SK-N-SH (cell line): Measurements from ENCODE around the gene POU3F1. TPM values are rescaled to one million over a fixed set of nuclear protein-coding genes. Genes with fewer than 3 reads are reported as not detected.

ENCODE experiments used
- CTCF ChIA-PET: fragments of 300-600, 350-600 bp; formaldehyde crosslinking; extraction: SDS; loops from one replicate; lab custom pipeline; 2021; lab: Yijun Ruan, JAX
- POLR2A ChIA-PET: fragments of 350-600 bp; sonication (Branson Sonifier 250); formaldehyde crosslinking; extraction: SDS; loops from one replicate; lab custom pipeline; 2020; ENCODE audit warnings: antibody characterized with exemption, inconsistent platforms; lab: Yijun Ruan, JAX
- DNase-seq: peaks from one replicate; pipeline ENCODE4 v3.0.0; 2012
- H2AFZ ChIP-seq: fragments of 200-600 bp; sonication (generic); 2 replicates; pipeline ENCODE4 v1.8.1; 2016; ENCODE audit warnings: antibody characterized with exemption, mild to moderate bottlenecking, low read depth
- H3F3A ChIP-seq: fragments of 200-600 bp; sonication (generic); replicated peaks from 2 replicates; pipeline ENCODE3; 2016; ENCODE audit warnings: antibody characterized with exemption, mild to moderate bottlenecking; ENCODE audit not compliant: insufficient read depth
- H3K27ac ChIP-seq, 2 experiments: fragments of 200-500 bp in 1 of 2; fragments of 200-600 bp in 1 of 2; sonication (Bioruptor generic) in 1 of 2; sonication (generic), shearing (Covaris generic) in 1 of 2; 2 replicates each; pipeline versions ENCODE4 v1.5.1 to v1.6.1; 2014 to 2016; ENCODE audit warnings: low read depth in 2 of 2, inconsistent platforms in 1 of 2, low read length in 1 of 2, mild to moderate bottlenecking in 1 of 2, mixed read lengths in 1 of 2
- H3K27me3 ChIP-seq: fragments of 200-600 bp; sonication (generic), shearing (Covaris generic); 2 replicates; pipeline ENCODE4 v1.6.1; 2016; ENCODE audit warnings: mixed run types; ENCODE audit not compliant: insufficient read depth
- H3K36me3 ChIP-seq, 2 experiments: fragments of 200-500 bp in 1 of 2; fragments of 200-600 bp in 1 of 2; sonication (Bioruptor generic) in 1 of 2; sonication (generic) in 1 of 2; replicated peaks in 1 of 2; 2 replicates each; pipeline versions ENCODE3 to v1.5.1; 2014 to 2016; ENCODE audit warnings: low read length in 1 of 2, mild to moderate bottlenecking in 1 of 2; ENCODE audit not compliant: insufficient read depth in 2 of 2, control insufficient read depth in 1 of 2
- H3K4me1 ChIP-seq, 2 experiments: fragments of 200-500 bp in 1 of 2; fragments of 200-600 bp in 1 of 2; sonication (Bioruptor generic) in 1 of 2; sonication (generic), shearing (Covaris generic) in 1 of 2; 2 replicates each; pipeline versions ENCODE4 v1.5.1 to v1.6.1; 2014 to 2016; ENCODE audit warnings: low read depth in 1 of 2, low read length in 1 of 2, mixed run types in 1 of 2; ENCODE audit not compliant: insufficient read depth in 2 of 2, control insufficient read depth in 1 of 2
- H3K4me2 ChIP-seq: fragments of 200-600 bp; sonication (generic), shearing (Covaris generic); 2 replicates; pipeline ENCODE4 v1.6.1; 2017; ENCODE audit warnings: mixed run types
- H3K4me3 ChIP-seq, 2 experiments: fragments of 200-500 bp in 1 of 2; fragments of 200-600 bp in 1 of 2; sonication (Bioruptor generic) in 1 of 2; sonication (generic), shearing (Covaris generic) in 1 of 2; 2 replicates each; pipeline versions ENCODE4 v1.5.1 to v1.8.1; 2014 to 2016; ENCODE audit warnings: low read depth in 2 of 2, inconsistent platforms in 1 of 2, low read length in 1 of 2, mild to moderate bottlenecking in 1 of 2, mixed read lengths in 1 of 2, moderate library complexity in 1 of 2
- H3K79me2 ChIP-seq: fragments of 200-600 bp; sonication (generic); 2 replicates; pipeline ENCODE4 v1.8.1; 2017; ENCODE audit warnings: mild to moderate bottlenecking; ENCODE audit not compliant: insufficient read depth
- H3K9ac ChIP-seq: fragments of 200-600 bp; sonication (generic); 2 replicates; pipeline ENCODE4 v1.6.1; 2017; ENCODE audit warnings: mixed run types
- H3K9me2 ChIP-seq: fragments of 200-600 bp; sonication (generic); 2 replicates; pipeline ENCODE4 v1.6.1; 2017; ENCODE audit warnings: mixed run types
- H3K9me3 ChIP-seq: fragments of 200-600 bp; sonication (generic); 2 replicates; pipeline ENCODE4 v1.6.1; 2017; ENCODE audit warnings: mixed run types, mild to moderate bottlenecking, moderate library complexity
- H4K20me1 ChIP-seq: fragments of 200-600 bp; sonication (generic); 2 replicates; pipeline ENCODE4 v1.6.1; 2017; ENCODE audit warnings: mild to moderate bottlenecking, mixed run types; ENCODE audit not compliant: insufficient read depth
- ELF1 ChIP-seq: IDR thresholded peaks from 2 replicates; pipeline ENCODE4 v1.4.0; 2012
- EZH2phosphoT487 ChIP-seq: fragments of 200-600 bp; sonication (generic); IDR thresholded peaks from 2 replicates; pipeline ENCODE4 v1.6.1; 2017; ENCODE audit warnings: low read depth, mixed run types, mild to moderate bottlenecking, antibody characterized with exemption, moderate library complexity, borderline replicate concordance
- FOXM1 ChIP-seq: IDR thresholded peaks from 2 replicates; pipeline ENCODE4 v1.4.0; 2012; ENCODE audit warnings: low read depth, mild to moderate bottlenecking
- IRF3 ChIP-seq: fragments of 150-350 bp; IDR thresholded peaks from 2 replicates; pipeline ENCODE4 v1.6.1; 2016; ENCODE audit warnings: mild to moderate bottlenecking, low read depth, low read length
- MAX ChIP-seq: IDR thresholded peaks from 2 replicates; pipeline ENCODE4 v1.4.0; 2012; ENCODE audit warnings: low read depth
- MEF2A ChIP-seq: IDR thresholded peaks from 2 replicates; pipeline ENCODE4 v1.4.0; 2012; ENCODE audit warnings: low read depth, borderline replicate concordance
- NRF1 ChIP-seq: IDR thresholded peaks from 2 replicates; pipeline ENCODE4 v1.6.1; 2012; ENCODE audit warnings: low read depth, mild to moderate bottlenecking, low read length
- PBX3 ChIP-seq: IDR thresholded peaks from 2 replicates; pipeline ENCODE4; 2012
- POLR2AphosphoS5 ChIP-seq: IDR thresholded peaks from 2 replicates; pipeline ENCODE4 v1.6.1; 2012; ENCODE audit warnings: low read depth, low read length
- RAD21 ChIP-seq: IDR thresholded peaks from 2 replicates; pipeline ENCODE4 v1.6.1; 2012; ENCODE audit warnings: mild to moderate bottlenecking, low read length
- RCOR1 ChIP-seq: fragments of 150-350 bp; IDR thresholded peaks from 2 replicates; pipeline ENCODE4 v1.6.1; 2017; ENCODE audit warnings: antibody characterized with exemption, low read length
- RFX5 ChIP-seq: IDR thresholded peaks from 2 replicates; pipeline ENCODE4 v1.6.1; 2012; ENCODE audit warnings: mild to moderate bottlenecking, improper control_type of control experiment, low read length
- RXRA ChIP-seq: IDR thresholded peaks from 2 replicates; pipeline ENCODE4 v1.4.0; 2012; ENCODE audit warnings: low read depth, mild to moderate bottlenecking, borderline replicate concordance
- SIN3A ChIP-seq: IDR thresholded peaks from 2 replicates; pipeline ENCODE4 v1.6.1; 2012; ENCODE audit warnings: low read depth, mild to moderate bottlenecking, low read length, moderate library complexity, borderline replicate concordance
- SMC3 ChIP-seq: IDR thresholded peaks from 2 replicates; pipeline ENCODE4 v1.6.1; 2012; ENCODE audit warnings: low read depth, low read length, improper control_type of control experiment
- TAF1 ChIP-seq: IDR thresholded peaks from 2 replicates; pipeline ENCODE4 v1.6.1; 2012; ENCODE audit warnings: low read depth, mild to moderate bottlenecking, low read length, moderate library complexity, borderline replicate concordance
- USF1 ChIP-seq: IDR thresholded peaks from 2 replicates; pipeline ENCODE4 v1.4.0; 2012; ENCODE audit warnings: low read depth, borderline replicate concordance
- USF2 ChIP-seq: fragments of 150-350 bp; IDR thresholded peaks from 2 replicates; pipeline ENCODE4 v1.6.1; 2017; ENCODE audit warnings: antibody characterized with exemption, low read length, low read depth, borderline replicate concordance
- ZBTB33 ChIP-seq: IDR thresholded peaks from 2 replicates; pipeline ENCODE4 v1.4.0; 2012; ENCODE audit warnings: low read depth, borderline replicate concordance
- WGBS: methylation state at CpG from one replicate; pipeline ENCODE4 v1.1.6; 2017; ENCODE audit warnings: low lambda C conversion rate; 5-methylcytosine and 5-hydroxymethylcytosine counted together
- polyA plus RNA-seq, 3 experiments: library from polyadenylated mRNA; depleted of rRNA; stranded (reverse); fragments of >200 nt; gene quantifications; 2 replicates each; pipeline ENCODE4 v1.2.3, GENCODE V29; 2012

POU3F1 gene
- polyA plus RNA-seq, 1 of the 3 experiments (the other 2 are of a cell fraction), result not detected

- TF ChIP-seq PBX3 (no peak), USF1 (no peak)
- TF ChIP-seq, all 33 proteins: peak for 0
Measured at GRCh38 chr1:38021969-38022368, 24.6 kb downstream of the POU3F1 start (continued).

GRCh38 chr1:38020396-38020795, 26.2 kb downstream of the POU3F1 start:
- no peaks in the 10 kb centered on the region for H4K20me1 ChIP-seq
- TF ChIP-seq MEF2A (no peak), RCOR1 (no peak), SIN3A (no peak), FOXM1 (no peak), POLR2AphosphoS5 (no peak), RFX5 (no peak), ZBTB33 (no peak), RXRA (no peak), NRF1 (no peak), RAD21 (no peak), IRF3 (no peak), TAF1 (no peak), USF1 (no peak), MAX (no peak), EZH2phosphoT487 (no peak), USF2 (no peak), SMC3 (no peak), ELF1 (no peak)
- H3K4me3 ChIP-seq, result no peak overlapping the region
- H3K4me1 ChIP-seq, result peaks cover 0 to 9% of the 10 kb centered on the region in 2 experiments; a peak in 2 of 4 replicates
- peaks cover 79 to 84% of the 10 kb centered on the region in 2 experiments for H3K36me3 ChIP-seq
- H3K9me3 ChIP-seq, result no peaks in the 10 kb centered on the region
- DNase-seq, result no peak
- peaks cover 44% of the 10 kb centered on the region for H3K79me2 ChIP-seq
- WGBS, result 97% methylated on average over 2 of the region's 2 CpGs
- H3K9me2 ChIP-seq, result no peaks in the 10 kb centered on the region
- H3K9ac ChIP-seq, result no peak overlapping the region
- no peak overlapping the region for H2AFZ ChIP-seq
- ChIA-PET CTCF (interaction anchor here (1.1 to 6.0 kb wide), 5 partner anchors 9 to 51 kb away, joined by 4 to 32 read pairs (median 5); partner anchors contain the start of gene SF3A3), POLR2A (no interaction called here)
- H3K27me3 ChIP-seq, result no peaks in the 10 kb centered on the region
- no peak overlapping the region for H3K27ac ChIP-seq
- H3F3A ChIP-seq, result peaks cover 16% of the 10 kb centered on the region
- no peak overlapping the region for H3K4me2 ChIP-seq
